Glutamatergic neuron (in vitro differentiated cells): ENCODE results near the gene IPPK. TPM values are rescaled to one million over a fixed set of nuclear protein-coding genes. Genes with fewer than 3 reads are reported as not detected.

Source experiments
- DNase-seq: peaks from one replicate; pipeline ENCODE4 v3.0.0; 2022
- H3K27ac Mint-ChIP-seq: one replicate; pipeline ENCODE4 v1.8.0; 2020; ENCODE audit warnings: mild to moderate bottlenecking, mixed read lengths, inconsistent platforms; ENCODE audit not compliant: unreplicated experiment
- H3K27me3 Mint-ChIP-seq: one replicate; pipeline ENCODE4 v1.8.0; 2020; ENCODE audit warnings: mild to moderate bottlenecking, moderate library complexity, mixed read lengths, inconsistent platforms; ENCODE audit not compliant: unreplicated experiment
- H3K36me3 Mint-ChIP-seq: one replicate; pipeline ENCODE4 v1.8.0; 2020; ENCODE audit warnings: mild to moderate bottlenecking, mixed read lengths, inconsistent platforms; ENCODE audit not compliant: unreplicated experiment
- H3K4me1 Mint-ChIP-seq: one replicate; pipeline ENCODE4 v1.8.0; 2020; ENCODE audit warnings: mild to moderate bottlenecking, low read depth, mixed read lengths, inconsistent platforms; ENCODE audit not compliant: unreplicated experiment
- H3K4me3 Mint-ChIP-seq: one replicate; pipeline ENCODE4 v1.8.0; 2020; ENCODE audit warnings: mild to moderate bottlenecking, mixed read lengths, inconsistent platforms; ENCODE audit not compliant: unreplicated experiment
- H3K9me3 Mint-ChIP-seq: one replicate; pipeline ENCODE4 v1.8.0; 2020; ENCODE audit warnings: mild to moderate bottlenecking, moderate library complexity, mixed read lengths, inconsistent platforms; ENCODE audit not compliant: unreplicated experiment
- total RNA-seq: library from RNA; stranded (reverse); fragmentation: NEBNext Ultra II Directional; extraction: Animal tissue kit (Norgen Biotek cat#: 25700); gene quantifications from one replicate; pipeline ENCODE4 v1.2.1, GENCODE V29; 2021; ENCODE audit not compliant: unreplicated experiment
- TF ChIP-seq, protein P1 (sequence below): fragments of 200-600 bp; sonication (generic); IDR thresholded peaks from one replicate; pipeline ENCODE4 v1.5.0; 2021; ENCODE audit not compliant: partially characterized antibody, unreplicated experiment

Gene IPPK
- total RNA-seq, 1 donor from 2014 or later = 7.0 TPM

DNA sequence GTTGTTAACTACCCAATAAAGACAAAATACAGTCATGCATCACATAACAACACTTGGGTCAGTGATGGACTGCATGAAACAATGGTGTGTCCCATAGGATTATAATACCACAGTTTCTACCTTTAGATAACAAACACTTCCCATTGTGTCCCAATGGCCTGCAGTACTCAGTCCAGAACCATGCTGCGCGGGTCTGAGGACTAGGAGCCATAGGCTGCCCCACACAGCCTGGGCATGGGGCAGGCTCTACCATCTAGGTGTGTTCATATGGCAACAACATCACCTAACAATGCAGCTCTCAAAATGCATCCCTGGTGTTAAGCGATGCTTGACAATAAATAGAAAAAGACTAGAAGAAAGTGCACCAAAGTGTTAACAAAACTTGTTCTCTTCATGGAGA is 6.8 kb downstream of the IPPK start:
- TF ChIP-seq, protein P1, sequence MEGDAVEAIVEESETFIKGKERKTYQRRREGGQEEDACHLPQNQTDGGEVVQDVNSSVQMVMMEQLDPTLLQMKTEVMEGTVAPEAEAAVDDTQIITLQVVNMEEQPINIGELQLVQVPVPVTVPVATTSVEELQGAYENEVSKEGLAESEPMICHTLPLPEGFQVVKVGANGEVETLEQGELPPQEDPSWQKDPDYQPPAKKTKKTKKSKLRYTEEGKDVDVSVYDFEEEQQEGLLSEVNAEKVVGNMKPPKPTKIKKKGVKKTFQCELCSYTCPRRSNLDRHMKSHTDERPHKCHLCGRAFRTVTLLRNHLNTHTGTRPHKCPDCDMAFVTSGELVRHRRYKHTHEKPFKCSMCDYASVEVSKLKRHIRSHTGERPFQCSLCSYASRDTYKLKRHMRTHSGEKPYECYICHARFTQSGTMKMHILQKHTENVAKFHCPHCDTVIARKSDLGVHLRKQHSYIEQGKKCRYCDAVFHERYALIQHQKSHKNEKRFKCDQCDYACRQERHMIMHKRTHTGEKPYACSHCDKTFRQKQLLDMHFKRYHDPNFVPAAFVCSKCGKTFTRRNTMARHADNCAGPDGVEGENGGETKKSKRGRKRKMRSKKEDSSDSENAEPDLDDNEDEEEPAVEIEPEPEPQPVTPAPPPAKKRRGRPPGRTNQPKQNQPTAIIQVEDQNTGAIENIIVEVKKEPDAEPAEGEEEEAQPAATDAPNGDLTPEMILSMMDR = no peak
- peaks cover 9% of the 10 kb centered on the region for H3K4me1 Mint-ChIP-seq
- H3K36me3 Mint-ChIP-seq = no peaks in the 10 kb centered on the region
- H3K4me3 Mint-ChIP-seq = no peak overlapping the region
- no peak overlapping the region for H3K27ac Mint-ChIP-seq
- H3K27me3 Mint-ChIP-seq = no peaks in the 10 kb centered on the region
- peaks cover 2% of the 10 kb centered on the region for H3K9me3 Mint-ChIP-seq
- no peak for DNase-seq

DNA sequence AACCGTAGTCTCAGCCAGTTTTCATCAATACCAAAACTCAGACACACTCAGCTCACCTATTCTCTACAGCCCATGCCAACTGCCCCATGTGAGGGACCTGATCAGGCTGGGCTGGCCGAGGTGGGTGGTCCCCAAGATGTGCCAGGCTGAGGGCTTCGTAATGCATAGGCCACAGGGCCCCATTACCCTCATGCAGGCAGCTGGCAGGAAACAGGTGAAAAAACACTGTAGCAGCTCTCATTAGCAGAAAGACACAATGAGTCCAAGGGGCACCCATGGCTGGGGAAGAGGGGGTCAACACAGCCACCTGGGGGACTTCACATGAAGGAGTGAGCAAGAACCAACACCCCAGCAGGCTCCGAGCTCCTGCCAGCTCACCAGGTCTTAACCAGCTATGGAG is 8.2 kb downstream of the IPPK start:
- no peak for DNase-seq
- TF ChIP-seq, protein P1 = no peak
- no peaks in the 10 kb centered on the region for H3K27me3 Mint-ChIP-seq
- H3K27ac Mint-ChIP-seq = no peak overlapping the region
- H3K36me3 Mint-ChIP-seq = peaks cover 2% of the 10 kb centered on the region
- peaks cover 2% of the 10 kb centered on the region for H3K9me3 Mint-ChIP-seq
- peaks cover 9% of the 10 kb centered on the region for H3K4me1 Mint-ChIP-seq
- no peak overlapping the region for H3K4me3 Mint-ChIP-seq

DNA sequence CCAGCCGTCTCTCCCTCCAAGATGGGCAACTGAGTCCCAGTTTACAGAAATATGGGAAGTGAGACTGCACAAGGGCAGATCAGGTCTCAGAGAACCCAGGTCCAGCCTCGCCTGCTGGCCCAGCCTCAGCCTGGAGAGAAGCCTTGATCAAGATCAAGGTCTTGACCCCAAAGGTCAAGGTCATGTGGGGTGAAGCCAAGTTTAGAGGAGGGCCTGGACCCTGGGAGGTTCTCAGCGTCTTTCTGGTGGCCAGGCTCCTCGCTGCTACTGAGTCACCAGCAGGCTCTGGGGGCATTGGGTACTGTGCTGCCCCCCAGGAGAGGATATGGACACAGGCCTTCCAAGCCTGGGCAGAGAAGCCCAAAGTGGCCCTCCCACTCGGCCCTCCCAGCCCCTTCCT is 8.8 kb downstream of the IPPK start:
- TF ChIP-seq, protein P1 = no peak
- H3K27me3 Mint-ChIP-seq = peaks cover 2% of the 10 kb centered on the region
- peaks cover 9% of the 10 kb centered on the region for H3K4me1 Mint-ChIP-seq
- no peak for DNase-seq
- H3K9me3 Mint-ChIP-seq = peaks cover 2% of the 10 kb centered on the region
- no peak overlapping the region for H3K27ac Mint-ChIP-seq
- H3K36me3 Mint-ChIP-seq = peaks cover 6% of the 10 kb centered on the region
- no peak overlapping the region for H3K4me3 Mint-ChIP-seq

DNA sequence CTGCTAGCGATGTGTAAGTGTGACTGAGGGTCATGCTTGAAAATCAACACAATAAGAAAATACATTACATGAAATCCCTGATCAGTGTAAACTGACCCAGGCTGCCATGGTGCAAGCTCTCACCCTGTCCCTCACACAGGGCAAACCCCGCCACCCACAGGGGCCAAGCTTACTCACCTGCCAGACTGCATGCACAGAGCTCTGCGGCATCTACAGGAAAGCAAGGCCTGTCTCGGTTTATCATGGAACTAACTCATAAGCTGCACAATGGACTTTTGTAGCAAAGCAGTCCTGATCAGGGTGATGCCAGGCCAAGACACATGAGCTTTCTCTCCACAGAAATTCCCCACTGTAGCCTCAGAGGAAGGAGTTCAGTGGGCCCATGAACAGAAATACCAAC is 9.7 kb downstream of the IPPK start:
- peaks cover 2% of the 10 kb centered on the region for H3K27me3 Mint-ChIP-seq
- no peak overlapping the region for H3K4me3 Mint-ChIP-seq
- no peak for DNase-seq
- peaks cover 9% of the 10 kb centered on the region for H3K4me1 Mint-ChIP-seq
- TF ChIP-seq, protein P1 = no peak
- H3K36me3 Mint-ChIP-seq = peaks cover 6% of the 10 kb centered on the region
- H3K9me3 Mint-ChIP-seq = peaks cover 2% of the 10 kb centered on the region
- no peak overlapping the region for H3K27ac Mint-ChIP-seq

GRCh38 chr9:92659601-92660000 is 10.3 kb downstream of the IPPK start:
- Mint-ChIP-seq H3K27ac (no peak overlapping the region), H3K4me1 (peaks cover 4% of the 10 kb centered on the region), H3K4me3 (no peak overlapping the region), H3K36me3 (peaks cover 6% of the 10 kb centered on the region), H3K27me3 (peaks cover 2% of the 10 kb centered on the region), H3K9me3 (peaks cover 2% of the 10 kb centered on the region)
- TF ChIP-seq, protein P1 = no peak
- DNase-seq = no peak
